NB4 (cell line): ENCODE results near the gene PLEKHG1.

Source experiments
- MYC ChIP-seq: IDR thresholded peaks from 2 replicates; pipeline ENCODE4 v1.6.1; 2011; ENCODE audit warnings: low read depth, low read length
- POLR2A ChIP-seq: IDR thresholded peaks from 2 replicates; pipeline ENCODE4 v1.6.1; 2011; ENCODE audit warnings: mild to moderate bottlenecking; ENCODE audit not compliant: insufficient read length; ENCODE audit errors: extremely low read depth
- TF ChIP-seq, protein P1 (sequence below): IDR thresholded peaks from one replicate; pipeline ENCODE4 v1.5.1; 2012; ENCODE audit warnings: low read depth, low read length
- TF ChIP-seq, protein P2 (sequence below): IDR thresholded peaks from 2 replicates; pipeline ENCODE4 v1.6.1; 2011; ENCODE audit warnings: low read depth, low read length

DNA sequence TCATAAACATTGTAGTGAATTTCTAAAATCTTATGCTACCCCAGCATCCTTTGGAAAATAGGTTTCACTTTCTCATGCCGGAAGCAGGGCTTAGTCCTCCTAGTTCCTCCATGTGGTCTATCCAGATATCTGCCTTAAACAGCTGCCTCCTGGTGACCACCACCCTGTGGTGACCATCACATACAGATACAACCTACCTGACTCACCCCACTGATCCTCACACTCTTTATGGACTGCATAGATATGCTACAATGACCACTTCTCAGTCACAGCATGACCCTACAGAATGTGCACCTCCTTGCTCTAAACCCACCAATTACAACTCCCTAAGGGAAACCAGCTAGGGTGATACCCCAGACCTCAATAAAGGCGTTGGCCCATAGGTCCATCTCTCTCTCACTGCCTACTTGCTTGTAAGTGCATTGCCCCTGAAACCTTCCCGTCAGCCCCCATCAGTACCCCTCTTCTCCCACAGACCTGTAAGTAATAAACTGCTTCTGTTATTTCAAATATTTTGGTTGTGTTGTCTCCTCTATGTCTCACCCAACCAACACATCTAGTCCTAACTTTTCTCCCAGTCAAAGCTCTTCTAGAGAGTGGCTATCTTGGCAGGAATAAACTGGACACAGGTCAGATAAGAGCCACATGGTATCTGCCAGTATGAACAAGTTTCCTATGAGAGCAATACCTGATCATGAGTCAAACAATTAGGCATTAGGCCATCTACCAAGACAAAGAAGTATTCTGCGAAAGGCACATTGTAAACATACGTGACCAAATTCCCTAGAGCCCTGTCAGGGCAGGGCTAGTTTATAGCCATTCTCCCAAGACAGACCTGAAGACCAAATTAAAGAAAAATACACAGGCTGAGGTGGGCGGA lies 39.4 kb upstream of the PLEKHG1 start:
- TF ChIP-seq, protein P1, sequence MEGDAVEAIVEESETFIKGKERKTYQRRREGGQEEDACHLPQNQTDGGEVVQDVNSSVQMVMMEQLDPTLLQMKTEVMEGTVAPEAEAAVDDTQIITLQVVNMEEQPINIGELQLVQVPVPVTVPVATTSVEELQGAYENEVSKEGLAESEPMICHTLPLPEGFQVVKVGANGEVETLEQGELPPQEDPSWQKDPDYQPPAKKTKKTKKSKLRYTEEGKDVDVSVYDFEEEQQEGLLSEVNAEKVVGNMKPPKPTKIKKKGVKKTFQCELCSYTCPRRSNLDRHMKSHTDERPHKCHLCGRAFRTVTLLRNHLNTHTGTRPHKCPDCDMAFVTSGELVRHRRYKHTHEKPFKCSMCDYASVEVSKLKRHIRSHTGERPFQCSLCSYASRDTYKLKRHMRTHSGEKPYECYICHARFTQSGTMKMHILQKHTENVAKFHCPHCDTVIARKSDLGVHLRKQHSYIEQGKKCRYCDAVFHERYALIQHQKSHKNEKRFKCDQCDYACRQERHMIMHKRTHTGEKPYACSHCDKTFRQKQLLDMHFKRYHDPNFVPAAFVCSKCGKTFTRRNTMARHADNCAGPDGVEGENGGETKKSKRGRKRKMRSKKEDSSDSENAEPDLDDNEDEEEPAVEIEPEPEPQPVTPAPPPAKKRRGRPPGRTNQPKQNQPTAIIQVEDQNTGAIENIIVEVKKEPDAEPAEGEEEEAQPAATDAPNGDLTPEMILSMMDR = no peak
- TF ChIP-seq POLR2A (no peak), MYC (no peak)
- TF ChIP-seq, protein P2, sequence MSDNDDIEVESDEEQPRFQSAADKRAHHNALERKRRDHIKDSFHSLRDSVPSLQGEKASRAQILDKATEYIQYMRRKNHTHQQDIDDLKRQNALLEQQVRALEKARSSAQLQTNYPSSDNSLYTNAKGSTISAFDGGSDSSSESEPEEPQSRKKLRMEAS = no peak
